ENCODE results near the gene RBM42. TPM values are rescaled to one million over a fixed set of nuclear protein-coding genes. Genes with fewer than 3 reads are reported as not detected.

RBM42 gene
- total and polyA plus RNA-seq, 2 of the 13 experiments (the other 11 are each of a cell fraction or from before 2014, with no cell fraction given): 27.2 to 55.3 TPM

DNA sequence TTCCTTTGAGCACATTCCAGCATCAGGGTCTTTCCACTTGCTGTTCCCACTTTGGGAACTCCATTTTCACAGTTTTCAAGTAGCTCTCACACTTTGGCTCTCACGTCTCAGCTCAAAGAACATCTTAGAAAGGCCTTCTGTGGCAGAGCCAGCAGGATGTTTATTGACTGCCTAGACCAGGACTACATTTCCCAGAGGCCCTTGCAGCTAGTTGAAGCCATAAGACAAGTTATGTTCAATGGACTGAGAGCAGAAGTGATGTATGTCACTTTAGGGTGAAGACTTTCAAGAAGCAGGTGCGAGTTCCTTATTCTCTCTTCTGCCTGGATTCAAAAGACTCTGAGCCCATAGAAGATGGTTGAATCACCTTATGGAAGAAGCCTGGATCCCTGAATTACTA, 20.6 kb upstream of the RBM42 start:
- H3K9me3 ChIP-seq (ENCODE audit: low read length): peaks cover 23% of the 10 kb centered on the region
- no peak overlapping the region for H3K4me3 ChIP-seq (replicated peaks in 1 of 3; ENCODE audit: insufficient read depth in 1 of 3, low read depth in 2 of 3, low read length in 3 of 3)
- CTCF ChIA-PET (ENCODE audit: low intra/inter-chr PET ratio, low total read pairs): no interaction called here
- in situ Hi-C loops (cut with HindIII; ENCODE audit: extremely low pct_ligation_motif_present, low pct_unique_long_range_greater_than_20kb) (no loop called here), intact Hi-C loops (cut with micrococcal nuclease; ENCODE audit: unreplicated experiment) (no loop called here)
- no peaks in the 10 kb centered on the region for H3K79me2 ChIP-seq (ENCODE audit: insufficient read depth, low read length)
- H3K27ac ChIP-seq (ENCODE audit: extremely low read length, insufficient read depth, low read length): no peak overlapping the region
- POLR2A ChIA-PET: no interaction called here
- H3K36me3 ChIP-seq (replicated peaks in 1 of 2; ENCODE audit: control insufficient read depth in 1 of 2, insufficient read depth in 2 of 2, low read length in 2 of 2): no peaks in the 10 kb centered on the region
- H4K20me1 ChIP-seq (ENCODE audit: insufficient read depth, low read length): no peaks in the 10 kb centered on the region
- peaks cover 0 to 4% of the 10 kb centered on the region in 2 experiments; a peak in 1 of 5 replicates for H3K27me3 ChIP-seq (ENCODE audit: control insufficient read depth in 1 of 2, insufficient read depth in 2 of 2, low read length in 2 of 2)
- no peak overlapping the region for H3K4me2 ChIP-seq (ENCODE audit: low read depth, low read length)
- BruUV-seq (replicated peaks): no TSS peak
- H3K9ac ChIP-seq (ENCODE audit: insufficient read depth, low read depth, low read length): no peak overlapping the region
- no peak for FAIRE-seq
- TF ChIP-seq ZNF143 (CRISPR knock-in tag; IDR thresholded peaks at IDR 0.05) (peak; percentile 80), ADNP (CRISPR knock-in tag; IDR thresholded peaks at IDR 0.05) (no peak), THAP11 (CRISPR knock-in tag; IDR thresholded peaks at IDR 0.05) (peak; percentile 93)
- H3K4me1 ChIP-seq (ENCODE audit: insufficient read depth, low read length): peaks cover 32% of the 10 kb centered on the region
- H2AFZ ChIP-seq (ENCODE audit: low read length): no peak overlapping the region
- 28% methylated on average over 2 of the region's 2 CpGs for WGBS (ENCODE audit: low lambda C conversion rate)
- no peak for DNase-seq (ENCODE audit: low spot score)
- no peak for ATAC-seq

DNA sequence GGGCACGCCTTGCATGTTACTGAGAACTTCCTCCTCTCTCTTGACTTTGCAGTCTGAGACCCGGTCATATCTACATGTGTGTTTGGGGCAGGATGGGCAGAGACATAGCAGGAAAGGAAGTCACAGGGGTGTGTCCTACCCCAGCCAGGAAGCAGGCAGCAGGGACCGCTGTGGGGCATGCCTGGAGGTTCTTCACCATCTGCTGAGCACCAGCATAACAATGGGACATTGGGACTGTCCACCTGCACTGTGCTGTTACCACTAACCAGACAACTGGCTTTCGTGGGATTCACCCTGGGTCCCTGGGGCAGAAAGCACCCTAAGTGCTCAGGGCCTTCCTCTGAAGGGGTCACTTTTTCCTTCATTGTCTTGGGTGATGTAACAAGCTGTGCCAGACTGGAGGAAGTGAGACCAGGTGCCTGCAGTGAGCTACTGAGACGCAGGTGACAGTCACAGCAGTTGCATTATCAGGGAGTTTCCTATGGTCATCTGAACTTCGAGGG, 18.9 kb upstream of the RBM42 start:
- ATAC-seq (no peak), DNase-seq (ENCODE audit: low spot score) (no peak), FAIRE-seq (no peak)
- peaks cover 30% of the 10 kb centered on the region for H3K4me1 ChIP-seq (ENCODE audit: insufficient read depth, low read length)
- ChIA-PET CTCF (ENCODE audit: low intra/inter-chr PET ratio, low total read pairs) (no interaction called here), POLR2A (interaction anchor here (0.8 kb wide), 1 partner anchor 61 kb away, joined by 3 read pairs; no protein-coding TSS in a partner anchor)
- in situ Hi-C loops (cut with HindIII; ENCODE audit: extremely low pct_ligation_motif_present, low pct_unique_long_range_greater_than_20kb) (no loop called here), intact Hi-C loops (cut with micrococcal nuclease; ENCODE audit: unreplicated experiment) (loop anchor here (10.0 kb wide), 1 partner anchor 55 kb away; no protein-coding TSS in a partner anchor)
- 58% methylated on average over 3 of the region's 6 CpGs for WGBS (ENCODE audit: low lambda C conversion rate)
- no peak overlapping the region for H2AFZ ChIP-seq (ENCODE audit: low read length)
- H3K9ac ChIP-seq (ENCODE audit: insufficient read depth, low read depth, low read length): no peak overlapping the region
- no peaks in the 10 kb centered on the region for H4K20me1 ChIP-seq (ENCODE audit: insufficient read depth, low read length)
- no peaks in the 10 kb centered on the region; a peak in 1 of 5 replicates for H3K27me3 ChIP-seq (ENCODE audit: control insufficient read depth in 1 of 2, insufficient read depth in 2 of 2, low read length in 2 of 2)
- peaks cover 0 to 4% of the 10 kb centered on the region in 2 experiments; a peak in 1 of 5 replicates for H3K36me3 ChIP-seq (replicated peaks in 1 of 2; ENCODE audit: control insufficient read depth in 1 of 2, insufficient read depth in 2 of 2, low read length in 2 of 2)
- no TSS peak for BruUV-seq (replicated peaks)
- no peak overlapping the region for H3K27ac ChIP-seq (ENCODE audit: extremely low read length, insufficient read depth, low read length)
- peaks cover 23% of the 10 kb centered on the region for H3K9me3 ChIP-seq (ENCODE audit: low read length)
- no peaks in the 10 kb centered on the region for H3K79me2 ChIP-seq (ENCODE audit: insufficient read depth, low read length)
- TF ChIP-seq SYNCRIP (IDR thresholded peaks at IDR 0.05; ENCODE audit: insufficient read depth, low read depth, low read length): no peak
- TF ChIP-seq, protein P1, sequence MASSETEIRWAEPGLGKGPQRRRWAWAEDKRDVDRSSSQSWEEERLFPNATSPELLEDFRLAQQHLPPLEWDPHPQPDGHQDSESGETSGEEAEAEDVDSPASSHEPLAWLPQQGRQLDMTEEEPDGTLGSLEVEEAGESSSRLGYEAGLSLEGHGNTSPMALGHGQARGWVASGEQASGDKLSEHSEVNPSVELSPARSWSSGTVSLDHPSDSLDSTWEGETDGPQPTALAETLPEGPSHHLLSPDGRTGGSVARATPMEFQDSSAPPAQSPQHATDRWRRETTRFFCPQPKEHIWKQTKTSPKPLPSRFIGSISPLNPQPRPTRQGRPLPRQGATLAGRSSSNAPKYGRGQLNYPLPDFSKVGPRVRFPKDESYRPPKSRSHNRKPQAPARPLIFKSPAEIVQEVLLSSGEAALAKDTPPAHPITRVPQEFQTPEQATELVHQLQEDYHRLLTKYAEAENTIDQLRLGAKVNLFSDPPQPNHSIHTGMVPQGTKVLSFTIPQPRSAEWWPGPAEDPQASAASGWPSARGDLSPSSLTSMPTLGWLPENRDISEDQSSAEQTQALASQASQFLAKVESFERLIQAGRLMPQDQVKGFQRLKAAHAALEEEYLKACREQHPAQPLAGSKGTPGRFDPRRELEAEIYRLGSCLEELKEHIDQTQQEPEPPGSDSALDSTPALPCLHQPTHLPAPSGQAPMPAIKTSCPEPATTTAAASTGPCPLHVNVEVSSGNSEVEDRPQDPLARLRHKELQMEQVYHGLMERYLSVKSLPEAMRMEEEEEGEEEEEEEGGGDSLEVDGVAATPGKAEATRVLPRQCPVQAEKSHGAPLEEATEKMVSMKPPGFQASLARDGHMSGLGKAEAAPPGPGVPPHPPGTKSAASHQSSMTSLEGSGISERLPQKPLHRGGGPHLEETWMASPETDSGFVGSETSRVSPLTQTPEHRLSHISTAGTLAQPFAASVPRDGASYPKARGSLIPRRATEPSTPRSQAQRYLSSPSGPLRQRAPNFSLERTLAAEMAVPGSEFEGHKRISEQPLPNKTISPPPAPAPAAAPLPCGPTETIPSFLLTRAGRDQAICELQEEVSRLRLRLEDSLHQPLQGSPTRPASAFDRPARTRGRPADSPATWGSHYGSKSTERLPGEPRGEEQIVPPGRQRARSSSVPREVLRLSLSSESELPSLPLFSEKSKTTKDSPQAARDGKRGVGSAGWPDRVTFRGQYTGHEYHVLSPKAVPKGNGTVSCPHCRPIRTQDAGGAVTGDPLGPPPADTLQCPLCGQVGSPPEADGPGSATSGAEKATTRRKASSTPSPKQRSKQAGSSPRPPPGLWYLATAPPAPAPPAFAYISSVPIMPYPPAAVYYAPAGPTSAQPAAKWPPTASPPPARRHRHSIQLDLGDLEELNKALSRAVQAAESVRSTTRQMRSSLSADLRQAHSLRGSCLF (CRISPR knock-in tag; IDR thresholded peaks at IDR 0.05; ENCODE audit: borderline replicate concordance): no peak
- 0 out of 2 replicates have a peak, but pooled peaks have one; percentile 11 for TF ChIP-seq RFX5 (IDR thresholded peaks at IDR 0.05; ENCODE audit: low read depth, low read length)
- no peak for TF ChIP-seq ZNF468 (CRISPR knock-in tag; IDR thresholded peaks at IDR 0.05)
- TF ChIP-seq STAG1 (CRISPR knock-in tag; IDR thresholded peaks at IDR 0.05): no peak
- TF ChIP-seq CC2D1A (CRISPR knock-in tag; IDR thresholded peaks at IDR 0.05): no peak
- TF ChIP-seq, protein P2, sequence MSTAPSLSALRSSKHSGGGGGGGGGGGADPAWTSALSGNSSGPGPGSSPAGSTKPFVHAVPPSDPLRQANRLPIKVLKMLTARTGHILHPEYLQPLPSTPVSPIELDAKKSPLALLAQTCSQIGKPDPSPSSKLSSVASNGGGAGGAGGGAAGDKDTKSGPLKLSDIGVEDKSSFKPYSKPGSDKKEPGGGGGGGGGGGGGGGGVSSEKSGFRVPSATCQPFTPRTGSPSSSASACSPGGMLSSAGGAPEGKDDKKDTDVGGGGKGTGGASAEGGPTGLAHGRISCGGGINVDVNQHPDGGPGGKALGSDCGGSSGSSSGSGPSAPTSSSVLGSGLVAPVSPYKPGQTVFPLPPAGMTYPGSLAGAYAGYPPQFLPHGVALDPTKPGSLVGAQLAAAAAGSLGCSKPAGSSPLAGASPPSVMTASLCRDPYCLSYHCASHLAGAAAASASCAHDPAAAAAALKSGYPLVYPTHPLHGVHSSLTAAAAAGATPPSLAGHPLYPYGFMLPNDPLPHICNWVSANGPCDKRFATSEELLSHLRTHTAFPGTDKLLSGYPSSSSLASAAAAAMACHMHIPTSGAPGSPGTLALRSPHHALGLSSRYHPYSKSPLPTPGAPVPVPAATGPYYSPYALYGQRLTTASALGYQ (CRISPR knock-in tag; IDR thresholded peaks at IDR 0.05): no peak
- no peak overlapping the region for H3K4me2 ChIP-seq (ENCODE audit: low read depth, low read length)
- H3K4me3 ChIP-seq (replicated peaks in 1 of 3; ENCODE audit: insufficient read depth in 1 of 3, low read depth in 2 of 3, low read length in 3 of 3): no peak overlapping the region
